Keratinocyte (primary cell): Measurements from ENCODE around the gene C1QBP. TPM values are rescaled to one million over a fixed set of nuclear protein-coding genes. Genes with fewer than 3 reads are reported as not detected.

Source experiments
- DNase-seq: peaks from one replicate; pipeline ENCODE4 v3.0.0-alpha.2; 2011; ENCODE audit warnings: low read depth, missing footprints, low spot score
- FAIRE-seq: peaks from 2 replicates; lab custom pipeline; 2011; peaks lifted over from hg19 to GRCh38; lab: Jason Lieb, UNC
- H2AFZ ChIP-seq: 2 replicates; pipeline ENCODE4 v1.6.0; 2012; ENCODE audit warnings: low read length, control low read depth, inconsistent platforms; ENCODE audit not compliant: control insufficient read depth
- H3K27ac ChIP-seq: 2 replicates; pipeline ENCODE4 v1.5.1; 2011; ENCODE audit warnings: low read length; ENCODE audit not compliant: control insufficient read depth, insufficient read depth
- H3K27me3 ChIP-seq: 3 replicates; pipeline ENCODE4 v1.6.0; 2011; ENCODE audit warnings: low read length; ENCODE audit not compliant: control insufficient read depth, insufficient read depth; ENCODE audit errors: extremely low read depth
- H3K36me3 ChIP-seq, 2 experiments: 2 replicates in 1 of 2; 3 replicates in 1 of 2; pipeline ENCODE4 v1.5.1; 2011; ENCODE audit warnings: low read length in 2 of 2, mild to moderate bottlenecking in 1 of 2; ENCODE audit not compliant: control insufficient read depth in 2 of 2, insufficient read depth in 2 of 2; ENCODE audit errors: extremely low read depth in 1 of 2
- H3K4me1 ChIP-seq: 3 replicates; pipeline ENCODE4 v1.5.1; 2011; ENCODE audit warnings: low read length; ENCODE audit not compliant: control insufficient read depth, insufficient read depth; ENCODE audit errors: extremely low read depth
- H3K4me2 ChIP-seq: 3 replicates; pipeline ENCODE4 v1.6.0; 2011; ENCODE audit warnings: low read depth, low read length; ENCODE audit not compliant: control insufficient read depth, insufficient read depth; ENCODE audit errors: extremely low read depth
- H3K4me3 ChIP-seq, 3 experiments: fragments of 200-600 bp in 1 of 3; sonication (generic) in 1 of 3; 2 replicates in 2 of 3; 3 replicates in 1 of 3; pipeline ENCODE4 v1.5.1; 2011 to 2016; ENCODE audit warnings: low read length in 3 of 3, mild to moderate bottlenecking in 3 of 3, control low read depth in 2 of 3, inconsistent platforms in 1 of 3, low read depth in 1 of 3, mixed read lengths in 1 of 3, mixed run types in 1 of 3, moderate library complexity in 1 of 3; ENCODE audit not compliant: control insufficient read depth in 2 of 3, insufficient read depth in 2 of 3; ENCODE audit errors: extremely low read depth in 1 of 3
- H3K79me2 ChIP-seq: 2 replicates; pipeline ENCODE4 v1.6.0; 2012; ENCODE audit warnings: low read length; ENCODE audit not compliant: control insufficient read depth, insufficient read depth
- H3K9ac ChIP-seq: 3 replicates; pipeline ENCODE4 v1.6.0; 2011; ENCODE audit warnings: low read length; ENCODE audit not compliant: control insufficient read depth, insufficient read depth; ENCODE audit errors: extremely low read depth
- H3K9me1 ChIP-seq: 3 replicates; pipeline ENCODE4 v1.6.0; 2011; ENCODE audit warnings: low read length; ENCODE audit not compliant: control insufficient read depth, insufficient read depth; ENCODE audit errors: extremely low read depth
- H3K9me3 ChIP-seq: 2 replicates; pipeline ENCODE4 v1.5.1; 2012; ENCODE audit warnings: low read depth, low read length; ENCODE audit not compliant: control insufficient read depth
- H4K20me1 ChIP-seq: 3 replicates; pipeline ENCODE4 v1.6.0; 2011; ENCODE audit warnings: low read length; ENCODE audit not compliant: control insufficient read depth, insufficient read depth; ENCODE audit errors: extremely low read depth
- EZH2 ChIP-seq: IDR thresholded peaks from one replicate; pipeline ENCODE4 v1.6.1; 2012; ENCODE audit warnings: inconsistent platforms, mild to moderate bottlenecking, low read length, moderate library complexity
- dilution Hi-C: fragments of 300-500 bp; cut with MboI; formaldehyde crosslinking; loops from one replicate; pipeline ENCODE4 v1.7.0; 2020; ENCODE audit warnings: low sequenced_read_pairs; ENCODE audit not compliant: extremely low pct_ligation_motif_present
- polyA plus RNA-seq, 5 experiments: library from polyadenylated mRNA; depleted of rRNA in 3 of 5; stranded (reverse) in 3 of 5; stranded (forward) in 1 of 5; unstranded in 1 of 5; fragments of >200 nt; gene quantifications; 1 replicate in 1 of 5; 2 replicates in 3 of 5; 3 replicates in 1 of 5; pipeline versions ENCODE4 v1.2.1 to v1.2.3, GENCODE V29; 2011 to 2012; ENCODE audit warnings: missing spikeins in 2 of 5, low read depth in 1 of 5, low replicate concordance in 1 of 5
- TF ChIP-seq, protein P1 (sequence below), 3 experiments: IDR thresholded peaks in 1 of 3; conservative IDR thresholded peaks in 1 of 3; optimal IDR thresholded peaks in 1 of 3; 2 replicates in 2 of 3; 3 replicates in 1 of 3; pipeline versions ENCODE3 to v1.5.1; 2011; ENCODE audit warnings: low read length in 3 of 3, mild to moderate bottlenecking in 3 of 3, moderate library complexity in 2 of 3, control low read depth in 1 of 3, inconsistent platforms in 1 of 3; ENCODE audit not compliant: insufficient read depth in 2 of 3; ENCODE audit errors: extremely low read depth in 1 of 3

Gene C1QBP
- polyA plus RNA-seq, 1 donor (not counting 4 experiments of a cell fraction or from before 2014, with no cell fraction given), result 431 TPM

- Histone ChIP-seq H3K27ac (no peak overlapping the region), H2AFZ (no peak overlapping the region), H3K79me2 (peaks cover 10% of the 10 kb centered on the region), H4K20me1 (no peaks in the 10 kb centered on the region), H3K9me1 (no peaks in the 10 kb centered on the region), H3K4me1 (peaks cover 29% of the 10 kb centered on the region), H3K4me2 (no peak overlapping the region), H3K9me3 (no peaks in the 10 kb centered on the region), H3K9ac (no peak overlapping the region), H3K36me3 (peaks cover 16 to 45% of the 10 kb centered on the region in 2 experiments), H3K27me3 (no peaks in the 10 kb centered on the region), H3K4me3 (no peak overlapping the region)
- TF ChIP-seq, protein P1, sequence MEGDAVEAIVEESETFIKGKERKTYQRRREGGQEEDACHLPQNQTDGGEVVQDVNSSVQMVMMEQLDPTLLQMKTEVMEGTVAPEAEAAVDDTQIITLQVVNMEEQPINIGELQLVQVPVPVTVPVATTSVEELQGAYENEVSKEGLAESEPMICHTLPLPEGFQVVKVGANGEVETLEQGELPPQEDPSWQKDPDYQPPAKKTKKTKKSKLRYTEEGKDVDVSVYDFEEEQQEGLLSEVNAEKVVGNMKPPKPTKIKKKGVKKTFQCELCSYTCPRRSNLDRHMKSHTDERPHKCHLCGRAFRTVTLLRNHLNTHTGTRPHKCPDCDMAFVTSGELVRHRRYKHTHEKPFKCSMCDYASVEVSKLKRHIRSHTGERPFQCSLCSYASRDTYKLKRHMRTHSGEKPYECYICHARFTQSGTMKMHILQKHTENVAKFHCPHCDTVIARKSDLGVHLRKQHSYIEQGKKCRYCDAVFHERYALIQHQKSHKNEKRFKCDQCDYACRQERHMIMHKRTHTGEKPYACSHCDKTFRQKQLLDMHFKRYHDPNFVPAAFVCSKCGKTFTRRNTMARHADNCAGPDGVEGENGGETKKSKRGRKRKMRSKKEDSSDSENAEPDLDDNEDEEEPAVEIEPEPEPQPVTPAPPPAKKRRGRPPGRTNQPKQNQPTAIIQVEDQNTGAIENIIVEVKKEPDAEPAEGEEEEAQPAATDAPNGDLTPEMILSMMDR (optimal IDR thresholded peaks at IDR 0.05 in 1 of 3, IDR thresholded peaks at IDR 0.05 in 1 of 3, conservative IDR thresholded peaks at IDR 0.05 in 1 of 3; ENCODE audit: extremely low read depth in 1 of 3, insufficient read depth in 2 of 3, low read length in 3 of 3), result no peak
- TF ChIP-seq EZH2, result no peak
- DNase-seq (no peak), FAIRE-seq (no peak)
- dilution Hi-C loops, result no loop called here
Observed at GRCh38 chr17:5425826-5426225, 13.1 kb downstream of the C1QBP start.

- Histone ChIP-seq H3K4me2 (no peak overlapping the region), H3K79me2 (peaks cover 17% of the 10 kb centered on the region), H3K36me3 (peaks cover 16 to 37% of the 10 kb centered on the region in 2 experiments), H3K4me1 (peaks cover 30% of the 10 kb centered on the region), H4K20me1 (no peaks in the 10 kb centered on the region), H3K9me3 (no peaks in the 10 kb centered on the region), H3K9me1 (no peaks in the 10 kb centered on the region), H3K27ac (no peak overlapping the region), H3K4me3 (no peak overlapping the region), H3K27me3 (no peaks in the 10 kb centered on the region), H2AFZ (no peak overlapping the region), H3K9ac (no peak overlapping the region)
- no peak for TF ChIP-seq EZH2
- TF ChIP-seq, protein P1 (optimal IDR thresholded peaks at IDR 0.05 in 1 of 3, IDR thresholded peaks at IDR 0.05 in 1 of 3, conservative IDR thresholded peaks at IDR 0.05 in 1 of 3; ENCODE audit: extremely low read depth in 1 of 3, insufficient read depth in 2 of 3, low read length in 3 of 3), result no peak
- DNase-seq (no peak), FAIRE-seq (no peak)
- dilution Hi-C loops, result no loop called here
Observed at GRCh38 chr17:5424909-5425308, 14.0 kb downstream of the C1QBP start.
